ENCODE results near the gene SLC1A7.

SLC1A7 gene

GRCh38 chr1:53067886-53068285 lies 74.6 kb downstream of the SLC1A7 start:
- Histone ChIP-seq H3K27me3 (ENCODE audit: control insufficient read depth, insufficient read depth, low read length) (peaks cover 23% of the 10 kb centered on the region), H3K9me3 (replicated peaks; ENCODE audit: low read length) (no peaks in the 10 kb centered on the region), H3K4me1 (ENCODE audit: control insufficient read depth, insufficient read depth, low read length) (no peaks in the 10 kb centered on the region), H3K4me3 (ENCODE audit: low read length) (no peak overlapping the region), H3K36me3 (ENCODE audit: insufficient read depth, low read length) (no peaks in the 10 kb centered on the region), H3K4me2 (ENCODE audit: low read length) (no peak overlapping the region), H3K9ac (ENCODE audit: low read depth, low read length) (no peak overlapping the region)

- H3K4me2 ChIP-seq (ENCODE audit: low read length), result no peak overlapping the region
- H3K27me3 ChIP-seq (ENCODE audit: control insufficient read depth, insufficient read depth, low read length), result peaks cover 28% of the 10 kb centered on the region
- H3K36me3 ChIP-seq (ENCODE audit: insufficient read depth, low read length), result no peaks in the 10 kb centered on the region
- no peaks in the 10 kb centered on the region for H3K9me3 ChIP-seq (replicated peaks; ENCODE audit: low read length)
- H3K4me3 ChIP-seq (ENCODE audit: low read length), result no peak overlapping the region
- peaks cover 6% of the 10 kb centered on the region for H3K4me1 ChIP-seq (ENCODE audit: control insufficient read depth, insufficient read depth, low read length)
- no peak overlapping the region for H3K9ac ChIP-seq (ENCODE audit: low read depth, low read length)
Measured at GRCh38 chr1:53066891-53067738, 75.3 kb downstream of the SLC1A7 start.

GRCh38 chr1:53066488-53066887 lies 76.0 kb downstream of the SLC1A7 start:
- H3K36me3 ChIP-seq (ENCODE audit: insufficient read depth, low read length), result no peaks in the 10 kb centered on the region
- no peak overlapping the region for H3K9ac ChIP-seq (ENCODE audit: low read depth, low read length)
- no peak overlapping the region for H3K4me3 ChIP-seq (ENCODE audit: low read length)
- H3K27me3 ChIP-seq (ENCODE audit: control insufficient read depth, insufficient read depth, low read length), result peaks cover 30% of the 10 kb centered on the region
- no peak overlapping the region for H3K4me2 ChIP-seq (ENCODE audit: low read length)
- peaks cover 6% of the 10 kb centered on the region for H3K4me1 ChIP-seq (ENCODE audit: control insufficient read depth, insufficient read depth, low read length)
- no peaks in the 10 kb centered on the region for H3K9me3 ChIP-seq (replicated peaks; ENCODE audit: low read length)

GRCh38 chr1:53065391-53065790 lies 77.0 kb downstream of the SLC1A7 start:
- Histone ChIP-seq H3K4me1 (ENCODE audit: control insufficient read depth, insufficient read depth, low read length) (peaks cover 13% of the 10 kb centered on the region), H3K4me2 (ENCODE audit: low read length) (no peak overlapping the region), H3K9me3 (replicated peaks; ENCODE audit: low read length) (no peaks in the 10 kb centered on the region), H3K36me3 (ENCODE audit: insufficient read depth, low read length) (no peaks in the 10 kb centered on the region), H3K27me3 (ENCODE audit: control insufficient read depth, insufficient read depth, low read length) (peaks cover 39% of the 10 kb centered on the region), H3K4me3 (ENCODE audit: low read length) (no peak overlapping the region), H3K9ac (ENCODE audit: low read depth, low read length) (no peak overlapping the region)

GRCh38 chr1:53063744-53064515 lies 78.5 kb downstream of the SLC1A7 start:
- no peak overlapping the region for H3K4me3 ChIP-seq (ENCODE audit: low read length)
- H3K4me1 ChIP-seq (ENCODE audit: control insufficient read depth, insufficient read depth, low read length), result peaks cover 13% of the 10 kb centered on the region
- H3K9ac ChIP-seq (ENCODE audit: low read depth, low read length), result no peak overlapping the region
- H3K4me2 ChIP-seq (ENCODE audit: low read length), result no peak overlapping the region
- H3K9me3 ChIP-seq (replicated peaks; ENCODE audit: low read length), result no peaks in the 10 kb centered on the region
- peaks cover 39% of the 10 kb centered on the region for H3K27me3 ChIP-seq (ENCODE audit: control insufficient read depth, insufficient read depth, low read length)
- no peaks in the 10 kb centered on the region for H3K36me3 ChIP-seq (ENCODE audit: insufficient read depth, low read length)

GRCh38 chr1:53062708-53063591 lies 79.5 kb downstream of the SLC1A7 start:
- no peaks in the 10 kb centered on the region for H3K36me3 ChIP-seq (ENCODE audit: insufficient read depth, low read length)
- no peaks in the 10 kb centered on the region for H3K9me3 ChIP-seq (replicated peaks; ENCODE audit: low read length)
- H3K4me1 ChIP-seq (ENCODE audit: control insufficient read depth, insufficient read depth, low read length), result peaks cover 13% of the 10 kb centered on the region
- peaks cover 39% of the 10 kb centered on the region for H3K27me3 ChIP-seq (ENCODE audit: control insufficient read depth, insufficient read depth, low read length)
- H3K9ac ChIP-seq (ENCODE audit: low read depth, low read length), result no peak overlapping the region
- H3K4me3 ChIP-seq (ENCODE audit: low read length), result peak overlapping the region; percentile 66
- H3K4me2 ChIP-seq (ENCODE audit: low read length), result peak overlapping the region; percentile 80

- Histone ChIP-seq H3K36me3 (ENCODE audit: insufficient read depth, low read length) (no peaks in the 10 kb centered on the region), H3K4me3 (ENCODE audit: low read length) (peak within 1 kb of the TSS; percentile 66), H3K4me1 (ENCODE audit: control insufficient read depth, insufficient read depth, low read length) (peaks cover 13% of the 10 kb centered on the region), H3K27me3 (ENCODE audit: control insufficient read depth, insufficient read depth, low read length) (peaks cover 39% of the 10 kb centered on the region), H3K4me2 (ENCODE audit: low read length) (peak within 1 kb of the TSS; percentile 80), H3K9ac (ENCODE audit: low read depth, low read length) (no peak within 1 kb of the TSS), H3K9me3 (replicated peaks; ENCODE audit: low read length) (no peaks in the 10 kb centered on the region)
Measured at GRCh38 chr1:53061859-53062707, 80.4 kb downstream of the SLC1A7 start, which contains the start of gene PODN. PODN (plus strand) TSS chr1:53062213; CDS start chr1:53069856, 7,643 bp downstream.

- peak overlapping the region; percentile 80 for H3K4me2 ChIP-seq (ENCODE audit: low read length)
- H3K36me3 ChIP-seq (ENCODE audit: insufficient read depth, low read length), result no peaks in the 10 kb centered on the region
- H3K4me3 ChIP-seq (ENCODE audit: low read length), result peak overlapping the region; percentile 66
- H3K9me3 ChIP-seq (replicated peaks; ENCODE audit: low read length), result no peaks in the 10 kb centered on the region
- peaks cover 39% of the 10 kb centered on the region for H3K27me3 ChIP-seq (ENCODE audit: control insufficient read depth, insufficient read depth, low read length)
- peaks cover 13% of the 10 kb centered on the region for H3K4me1 ChIP-seq (ENCODE audit: control insufficient read depth, insufficient read depth, low read length)
- H3K9ac ChIP-seq (ENCODE audit: low read depth, low read length), result no peak overlapping the region
Measured at GRCh38 chr1:53061123-53061858, 81.1 kb downstream of the SLC1A7 start.

- no peak overlapping the region for H3K9ac ChIP-seq (ENCODE audit: low read depth, low read length)
- no peaks in the 10 kb centered on the region for H3K36me3 ChIP-seq (ENCODE audit: insufficient read depth, low read length)
- peaks cover 38% of the 10 kb centered on the region for H3K27me3 ChIP-seq (ENCODE audit: control insufficient read depth, insufficient read depth, low read length)
- H3K4me2 ChIP-seq (ENCODE audit: low read length), result no peak overlapping the region
- peaks cover 13% of the 10 kb centered on the region for H3K4me1 ChIP-seq (ENCODE audit: control insufficient read depth, insufficient read depth, low read length)
- no peaks in the 10 kb centered on the region for H3K9me3 ChIP-seq (replicated peaks; ENCODE audit: low read length)
- H3K4me3 ChIP-seq (ENCODE audit: low read length), result no peak overlapping the region
Measured at GRCh38 chr1:53060579-53060978, 81.9 kb downstream of the SLC1A7 start.

GRCh38 chr1:53057127-53057526 lies 85.3 kb downstream of the SLC1A7 start:
- no peak overlapping the region for H3K9ac ChIP-seq (ENCODE audit: low read depth, low read length)
- H3K4me2 ChIP-seq (ENCODE audit: low read length), result no peak overlapping the region
- peaks cover 1% of the 10 kb centered on the region for H3K36me3 ChIP-seq (ENCODE audit: insufficient read depth, low read length)
- no peaks in the 10 kb centered on the region for H3K9me3 ChIP-seq (replicated peaks; ENCODE audit: low read length)
- H3K4me1 ChIP-seq (ENCODE audit: control insufficient read depth, insufficient read depth, low read length), result peaks cover 8% of the 10 kb centered on the region
- H3K4me3 ChIP-seq (ENCODE audit: low read length), result no peak overlapping the region
- peaks cover 11% of the 10 kb centered on the region for H3K27me3 ChIP-seq (ENCODE audit: control insufficient read depth, insufficient read depth, low read length)
